Measurements from ENCODE around the gene HSF2BP. TPM values are rescaled to one million over a fixed set of nuclear protein-coding genes. Genes with fewer than 3 reads are reported as not detected.

HSF2BP gene
- total RNA-seq, 1 experiment from 2014 or later = 1.5 TPM

DNA sequence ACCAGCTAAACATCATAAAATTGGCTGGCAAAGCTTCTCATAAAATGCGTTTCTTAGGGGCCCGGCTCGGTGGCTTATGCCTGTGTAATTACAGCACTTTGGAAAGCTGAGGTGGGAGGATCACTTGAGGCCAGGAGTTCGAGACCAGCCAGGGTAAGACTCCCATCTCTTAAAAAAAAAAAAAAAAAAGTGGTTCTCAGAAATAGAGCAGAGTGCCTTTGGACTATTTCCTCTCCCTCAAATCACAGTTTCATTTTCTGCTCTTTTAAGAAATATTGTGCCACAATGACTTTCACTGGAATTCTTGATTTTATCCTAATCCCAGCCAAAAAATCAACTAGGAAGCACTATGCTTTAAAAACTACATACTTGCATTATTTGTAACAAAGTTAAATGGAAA lies 13.3 kb downstream of the HSF2BP start:
- no peak overlapping the region for H3K27ac Mint-ChIP-seq
- Histone ChIP-seq H3K23me2 (ENCODE audit: insufficient read length, low read depth, low read length, poor library complexity, severe bottlenecking) (no peaks in the 10 kb centered on the region), H3K9me3 (ENCODE audit: control insufficient read depth, low read depth, low read length) (no peaks in the 10 kb centered on the region), H4K20me1 (ENCODE audit: control insufficient read depth, insufficient read depth, insufficient read length) (no peaks in the 10 kb centered on the region), H2AK5ac (ENCODE audit: insufficient read length, low read length) (no peak overlapping the region), H2BK120ac (ENCODE audit: low read depth, low read length, poor library complexity, severe bottlenecking) (no peak overlapping the region), H3K9ac (ENCODE audit: extremely low read depth, insufficient read length, low read length) (no peak overlapping the region), H4K8ac (replicated peaks; ENCODE audit: insufficient read length, low read depth, low read length) (no peak overlapping the region), H2BK12ac (ENCODE audit: insufficient read length, low read depth, low read length) (no peak overlapping the region), H3K79me2 (ENCODE audit: insufficient read depth, low read length) (no peaks in the 10 kb centered on the region), H2AFZ (ENCODE audit: low read length) (no peak overlapping the region), H3K27me3 (ENCODE audit: insufficient read depth, low read length) (no peaks in the 10 kb centered on the region), H3K79me1 (ENCODE audit: insufficient read depth, low read depth, low read length, poor library complexity, severe bottlenecking) (no peaks in the 10 kb centered on the region), H4K91ac (ENCODE audit: insufficient read length, low read depth, low read length) (no peak overlapping the region), H3K4me2 (ENCODE audit: insufficient read depth, insufficient read length, low read length) (no peak overlapping the region), H3K14ac (ENCODE audit: insufficient read depth, low read length) (no peak overlapping the region), H3T11ph (ENCODE audit: low read length) (no peak overlapping the region), H3K4me1 (ENCODE audit: insufficient read depth, low read length) (no peaks in the 10 kb centered on the region), H3K23ac (ENCODE audit: insufficient read length, low read depth, low read length) (no peak overlapping the region), H2BK5ac (ENCODE audit: insufficient read length, low read length) (no peak overlapping the region), H3K27ac (ENCODE audit: insufficient read length, low read depth, low read length) (no peak overlapping the region), H4K5ac (ENCODE audit: insufficient read length, low read depth, low read length) (no peak overlapping the region), H2BK15ac (ENCODE audit: low read depth, low read length) (no peak overlapping the region), H3K18ac (ENCODE audit: insufficient read length, low read depth, low read length) (no peak overlapping the region), H3K56ac (ENCODE audit: insufficient read length, low read depth, low read length) (no peak overlapping the region), H3K4ac (ENCODE audit: low read depth, low read length) (no peak overlapping the region), H2BK20ac (ENCODE audit: low read depth, low read length, poor library complexity, severe bottlenecking) (no peak overlapping the region)
- no peaks in the 10 kb centered on the region; the same call in 1 of the 2 replicates for H3K27me3 Mint-ChIP-seq (ENCODE audit: low read depth)
- no peaks in the 10 kb centered on the region for H3K9me3 Mint-ChIP-seq
- no peak overlapping the region for H3K4me3 Mint-ChIP-seq
- H3K36me3 Mint-ChIP-seq (ENCODE audit: insufficient read depth in 1 of 3, low read depth in 3 of 3) = no peaks in the 10 kb centered on the region
- no CpG with 5 or more reads among the region's 4 CpGs for WGBS (ENCODE audit: extremely low coverage, insufficient read length, low lambda C conversion rate)
- no peak for DNase-seq
- H3K4me1 Mint-ChIP-seq = peaks cover 12 to 18% of the 10 kb centered on the region in 2 experiments
- TF ChIP-seq, protein P1, sequence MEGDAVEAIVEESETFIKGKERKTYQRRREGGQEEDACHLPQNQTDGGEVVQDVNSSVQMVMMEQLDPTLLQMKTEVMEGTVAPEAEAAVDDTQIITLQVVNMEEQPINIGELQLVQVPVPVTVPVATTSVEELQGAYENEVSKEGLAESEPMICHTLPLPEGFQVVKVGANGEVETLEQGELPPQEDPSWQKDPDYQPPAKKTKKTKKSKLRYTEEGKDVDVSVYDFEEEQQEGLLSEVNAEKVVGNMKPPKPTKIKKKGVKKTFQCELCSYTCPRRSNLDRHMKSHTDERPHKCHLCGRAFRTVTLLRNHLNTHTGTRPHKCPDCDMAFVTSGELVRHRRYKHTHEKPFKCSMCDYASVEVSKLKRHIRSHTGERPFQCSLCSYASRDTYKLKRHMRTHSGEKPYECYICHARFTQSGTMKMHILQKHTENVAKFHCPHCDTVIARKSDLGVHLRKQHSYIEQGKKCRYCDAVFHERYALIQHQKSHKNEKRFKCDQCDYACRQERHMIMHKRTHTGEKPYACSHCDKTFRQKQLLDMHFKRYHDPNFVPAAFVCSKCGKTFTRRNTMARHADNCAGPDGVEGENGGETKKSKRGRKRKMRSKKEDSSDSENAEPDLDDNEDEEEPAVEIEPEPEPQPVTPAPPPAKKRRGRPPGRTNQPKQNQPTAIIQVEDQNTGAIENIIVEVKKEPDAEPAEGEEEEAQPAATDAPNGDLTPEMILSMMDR (conservative IDR thresholded peaks at IDR 0.05) = no peak
